ENCODE measurements around the gene EEF1B2.
A peak's percentile ranks its signal among the peaks of the same experiment; 100 is the strongest.
"Not testable (repeated sequence)": the region's sequence is repeated elsewhere in the genome, so short reads cannot be mapped to it uniquely, and the experiment has no call there.

The EEF1B2 gene

GRCh38 chr2:206164261-206164862, 4.7 kb downstream of the EEF1B2 start:
- no peak overlapping the region for H3K23ac ChIP-seq (ENCODE audit: low read length)
- no peak overlapping the region for H2AK5ac ChIP-seq (ENCODE audit: low read length)
- no peak overlapping the region for H2AFZ ChIP-seq (ENCODE audit: insufficient read depth, low read length, poor library complexity)
- WGBS (ENCODE audit: extremely low coverage, insufficient coverage, insufficient read length) = no CpG with 5 or more reads among the region's 2 CpGs
- peaks cover 8% of the 10 kb centered on the region for H3K79me2 ChIP-seq (ENCODE audit: control insufficient read depth, insufficient read depth, low read length, poor library complexity)
- H4K8ac ChIP-seq (ENCODE audit: low read depth, low read length) = no peak overlapping the region
- no peak overlapping the region for H3K4me2 ChIP-seq (ENCODE audit: low read length)
- H2BK12ac ChIP-seq (ENCODE audit: low read length) = no peak overlapping the region
- no peak overlapping the region for H3K27ac ChIP-seq (ENCODE audit: low read depth, low read length)
- no peak overlapping the region for H3K4ac ChIP-seq (ENCODE audit: low read depth, low read length)
- no peak overlapping the region for H4K12ac ChIP-seq (ENCODE audit: low read depth, low read length)
- no peak overlapping the region for H4K91ac ChIP-seq (ENCODE audit: low read depth, low read length)
- no peak overlapping the region for H2BK120ac ChIP-seq (ENCODE audit: insufficient read depth, low read length, poor library complexity)
- DNase-seq = peak; percentile 42 to 83
- H3K79me1 ChIP-seq (ENCODE audit: low read length) = peaks cover 8% of the 10 kb centered on the region
- H3K4me3 ChIP-seq (ENCODE audit: low read depth, low read length) = no peak overlapping the region
- no peaks in the 10 kb centered on the region for H3K27me3 ChIP-seq (ENCODE audit: insufficient read depth, low read length)
- H3K9me3 ChIP-seq (ENCODE audit: insufficient read depth, low read depth, low read length) = no peaks in the 10 kb centered on the region
- peaks cover 2% of the 10 kb centered on the region in 2 experiments for H3K4me1 ChIP-seq (ENCODE audit: control insufficient read depth in 1 of 2, insufficient read depth in 2 of 2, low read length in 2 of 2)
- H3K36me3 ChIP-seq (ENCODE audit: control insufficient read depth in 1 of 2, insufficient read depth in 2 of 2, low read length in 2 of 2) = peaks cover 14 to 25% of the 10 kb centered on the region in 2 experiments
- H3K9ac ChIP-seq (ENCODE audit: low read length) = no peak overlapping the region
- no peak overlapping the region for H3K14ac ChIP-seq (ENCODE audit: low read length)
- H2BK5ac ChIP-seq (ENCODE audit: low read depth, low read length, poor library complexity) = no peak overlapping the region
- no peak overlapping the region for H3K18ac ChIP-seq (ENCODE audit: low read length)

GRCh38 chr2:206168230-206168629, 8.5 kb downstream of the EEF1B2 start:
- H3K27ac ChIP-seq (ENCODE audit: low read depth, low read length); H3K79me2 ChIP-seq (ENCODE audit: control insufficient read depth, insufficient read depth, low read length, poor library complexity); H3K27me3 ChIP-seq (ENCODE audit: insufficient read depth, low read length); H3K9ac ChIP-seq (ENCODE audit: low read length); H2BK12ac ChIP-seq (ENCODE audit: low read length); H3K79me1 ChIP-seq (ENCODE audit: low read length); H2BK120ac ChIP-seq (ENCODE audit: insufficient read depth, low read length, poor library complexity); H4K12ac ChIP-seq (ENCODE audit: low read depth, low read length); H3K4me1 ChIP-seq (ENCODE audit: control insufficient read depth in 1 of 2, insufficient read depth in 2 of 2, low read length in 2 of 2); H3K4ac ChIP-seq (ENCODE audit: low read depth, low read length); H3K23ac ChIP-seq (ENCODE audit: low read length); H4K8ac ChIP-seq (ENCODE audit: low read depth, low read length); H4K91ac ChIP-seq (ENCODE audit: low read depth, low read length); H2AK5ac ChIP-seq (ENCODE audit: low read length); DNase-seq; H3K4me3 ChIP-seq (ENCODE audit: low read depth, low read length); H3K36me3 ChIP-seq (ENCODE audit: control insufficient read depth in 1 of 2, insufficient read depth in 2 of 2, low read length in 2 of 2); H3K14ac ChIP-seq (ENCODE audit: low read length); H3K18ac ChIP-seq (ENCODE audit: low read length); H2BK5ac ChIP-seq (ENCODE audit: low read depth, low read length, poor library complexity); H3K4me2 ChIP-seq (ENCODE audit: low read length); H3K9me3 ChIP-seq (ENCODE audit: insufficient read depth, low read depth, low read length); H2AFZ ChIP-seq (ENCODE audit: insufficient read depth, low read length, poor library complexity): not testable (repeated sequence)
- WGBS (ENCODE audit: extremely low coverage, insufficient coverage, insufficient read length) = no CpG with 5 or more reads among the region's 4 CpGs

DNA sequence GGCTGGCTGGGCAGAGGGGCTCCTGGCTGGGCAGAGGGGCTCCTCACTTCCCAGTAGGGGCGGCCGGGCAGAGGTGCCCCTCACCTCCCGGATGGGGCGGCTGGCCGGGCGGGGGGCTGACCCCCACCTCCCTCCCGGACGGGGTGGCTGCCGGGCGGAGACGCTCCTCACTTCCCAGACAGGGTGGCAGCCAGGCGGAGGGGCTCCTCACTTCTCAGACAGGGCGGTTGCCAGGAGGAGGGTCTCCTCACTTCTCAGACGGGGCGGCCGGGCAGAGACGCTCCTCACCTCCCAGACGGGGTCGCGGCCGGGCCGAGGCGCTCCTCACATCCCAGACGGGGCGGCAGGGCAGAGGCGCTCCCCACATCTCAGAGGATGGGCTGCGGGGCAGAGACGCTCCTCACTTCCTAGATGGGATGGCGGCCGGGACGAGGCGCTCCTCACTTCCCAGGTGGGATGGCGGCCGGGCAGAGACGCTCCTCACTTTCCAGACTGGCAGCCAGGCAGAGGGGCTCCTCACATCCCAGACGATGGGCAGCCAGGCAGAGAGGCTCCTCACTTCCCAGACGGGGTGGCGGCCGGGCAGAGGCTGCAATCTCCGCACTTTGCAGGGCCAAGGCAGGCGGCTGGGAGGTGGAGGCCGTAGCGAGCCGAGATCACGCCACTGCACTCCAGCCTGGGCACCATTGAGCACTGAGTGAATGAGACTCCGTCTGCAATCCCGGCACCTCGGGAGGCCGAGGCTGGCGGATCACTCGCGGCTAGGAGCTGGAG, 12.1 kb downstream of the EEF1B2 start:
- H3K14ac ChIP-seq (ENCODE audit: low read length); H3K4me2 ChIP-seq (ENCODE audit: low read length); DNase-seq; H3K79me2 ChIP-seq (ENCODE audit: control insufficient read depth, insufficient read depth, low read length, poor library complexity); H3K23ac ChIP-seq (ENCODE audit: low read length); H4K12ac ChIP-seq (ENCODE audit: low read depth, low read length); H3K9ac ChIP-seq (ENCODE audit: low read length); H2BK120ac ChIP-seq (ENCODE audit: insufficient read depth, low read length, poor library complexity); H4K91ac ChIP-seq (ENCODE audit: low read depth, low read length); H3K27me3 ChIP-seq (ENCODE audit: insufficient read depth, low read length); H3K4me1 ChIP-seq (ENCODE audit: control insufficient read depth in 1 of 2, insufficient read depth in 2 of 2, low read length in 2 of 2); H3K18ac ChIP-seq (ENCODE audit: low read length); H2AFZ ChIP-seq (ENCODE audit: insufficient read depth, low read length, poor library complexity); H2BK5ac ChIP-seq (ENCODE audit: low read depth, low read length, poor library complexity); H4K8ac ChIP-seq (ENCODE audit: low read depth, low read length); H3K4me3 ChIP-seq (ENCODE audit: low read depth, low read length); H3K4ac ChIP-seq (ENCODE audit: low read depth, low read length); H3K79me1 ChIP-seq (ENCODE audit: low read length); H3K36me3 ChIP-seq (ENCODE audit: control insufficient read depth in 1 of 2, insufficient read depth in 2 of 2, low read length in 2 of 2); H2AK5ac ChIP-seq (ENCODE audit: low read length); H3K9me3 ChIP-seq (ENCODE audit: insufficient read depth, low read depth, low read length); H2BK12ac ChIP-seq (ENCODE audit: low read length); H3K27ac ChIP-seq (ENCODE audit: low read depth, low read length): not testable (repeated sequence)
- WGBS (ENCODE audit: extremely low coverage, insufficient coverage, insufficient read length) = no CpG with 5 or more reads among the region's 52 CpGs

GRCh38 chr2:206173147-206173546, 13.5 kb downstream of the EEF1B2 start:
- Histone ChIP-seq H3K79me2 (ENCODE audit: control insufficient read depth, insufficient read depth, low read length, poor library complexity) (no peaks in the 10 kb centered on the region), H2BK12ac (ENCODE audit: low read length) (no peak overlapping the region), H4K91ac (ENCODE audit: low read depth, low read length) (no peak overlapping the region), H2AFZ (ENCODE audit: insufficient read depth, low read length, poor library complexity) (no peak overlapping the region), H2AK5ac (ENCODE audit: low read length) (no peak overlapping the region), H3K27ac (ENCODE audit: low read depth, low read length) (no peak overlapping the region), H3K4me1 (ENCODE audit: control insufficient read depth in 1 of 2, insufficient read depth in 2 of 2, low read length in 2 of 2) (no peaks in the 10 kb centered on the region), H3K27me3 (ENCODE audit: insufficient read depth, low read length) (no peaks in the 10 kb centered on the region), H3K4ac (ENCODE audit: low read depth, low read length) (no peak overlapping the region), H3K9ac (ENCODE audit: low read length) (no peak overlapping the region), H3K14ac (ENCODE audit: low read length) (no peak overlapping the region), H2BK5ac (ENCODE audit: low read depth, low read length, poor library complexity) (no peak overlapping the region), H3K4me2 (ENCODE audit: low read length) (no peak overlapping the region), H3K23ac (ENCODE audit: low read length) (no peak overlapping the region), H3K18ac (ENCODE audit: low read length) (no peak overlapping the region), H4K12ac (ENCODE audit: low read depth, low read length) (no peak overlapping the region), H4K8ac (ENCODE audit: low read depth, low read length) (no peak overlapping the region), H3K4me3 (ENCODE audit: low read depth, low read length) (no peak overlapping the region), H3K9me3 (ENCODE audit: insufficient read depth, low read depth, low read length) (no peaks in the 10 kb centered on the region), H3K79me1 (ENCODE audit: low read length) (no peaks in the 10 kb centered on the region), H2BK120ac (ENCODE audit: insufficient read depth, low read length, poor library complexity) (no peak overlapping the region), H3K36me3 (ENCODE audit: control insufficient read depth in 1 of 2, insufficient read depth in 2 of 2, low read length in 2 of 2) (no peaks in the 10 kb centered on the region)
- no peak for DNase-seq
- no CpG with 5 or more reads among the region's 4 CpGs for WGBS (ENCODE audit: extremely low coverage, insufficient coverage, insufficient read length)
